Measurements from ENCODE around the gene TMEM181. TPM values are rescaled to one million over a fixed set of nuclear protein-coding genes. Genes with fewer than 3 reads are reported as not detected.
A peak's percentile ranks its signal among the peaks of the same experiment; 100 is the strongest.

TMEM181 gene
- total and polyA plus RNA-seq, 2 of the 13 experiments (the other 11 are each of a cell fraction or from before 2014, with no cell fraction given) = 59.1 to 108 TPM

GRCh38 chr6:158536084-158536890 is 23.6 kb upstream of the TMEM181 start (continued):
- TF ChIP-seq NRL (CRISPR knock-in tag; IDR thresholded peaks at IDR 0.05; ENCODE audit: borderline replicate concordance) (peak; percentile 76; the same call in 1 of the 2 replicates), ZBTB42 (CRISPR knock-in tag; IDR thresholded peaks at IDR 0.05) (peak; percentile 68; the same call in 1 of the 2 replicates), ZNF333 (CRISPR knock-in tag; IDR thresholded peaks at IDR 0.05; ENCODE audit: borderline replicate concordance) (peak; percentile 80), STAT5B (CRISPR knock-in tag; IDR thresholded peaks at IDR 0.05) (0 out of 2 replicates have a peak, but pooled peaks have one; percentile 76), MTERF4 (CRISPR knock-in tag; IDR thresholded peaks at IDR 0.05) (peak; percentile 75; the same call in 1 of the 2 replicates), RELA (CRISPR knock-in tag; IDR thresholded peaks at IDR 0.05) (peak; percentile 83; the same call in 1 of the 2 replicates), ZBTB44 (CRISPR knock-in tag; IDR thresholded peaks at IDR 0.05) (peak; percentile 98), EP300 (IDR thresholded peaks at IDR 0.05; ENCODE audit: low read depth in 2 of 2, low read length in 2 of 2) (no peak), EP300 (CRISPR knock-in tag; IDR thresholded peaks at IDR 0.05; ENCODE audit: borderline replicate concordance) (peak; percentile 52), ZBTB46 (CRISPR knock-in tag; IDR thresholded peaks at IDR 0.05; ENCODE audit: borderline replicate concordance) (peak; percentile 31; the same call in 1 of the 2 replicates), ZNF775 (CRISPR knock-in tag; IDR thresholded peaks at IDR 0.05; ENCODE audit: borderline replicate concordance) (peak; percentile 32; the same call in 1 of the 2 replicates), PHB2 (IDR thresholded peaks at IDR 0.05; ENCODE audit: partially characterized antibody) (no peak), ZBTB25 (CRISPR knock-in tag; IDR thresholded peaks at IDR 0.05) (peak; percentile 99), TOPORS (CRISPR knock-in tag; IDR thresholded peaks at IDR 0.05) (peak; percentile 79), NR3C1 (CRISPR knock-in tag; IDR thresholded peaks at IDR 0.05) (no peak), HES4 (CRISPR knock-in tag; IDR thresholded peaks at IDR 0.05; ENCODE audit: borderline replicate concordance) (peak; percentile 97), ZNF510 (CRISPR knock-in tag; IDR thresholded peaks at IDR 0.05; ENCODE audit: low read depth) (peak; percentile 96), AKAP8 (CRISPR knock-in tag; IDR thresholded peaks at IDR 0.05) (peak; percentile 40; the same call in 1 of the 2 replicates), PAF1 (CRISPR knock-in tag; IDR thresholded peaks at IDR 0.05) (0 out of 2 replicates have a peak, but pooled peaks have one; percentile 42), RXRA (CRISPR knock-in tag; IDR thresholded peaks at IDR 0.05) (peak; percentile 83)
- TF ChIP-seq, protein P1, sequence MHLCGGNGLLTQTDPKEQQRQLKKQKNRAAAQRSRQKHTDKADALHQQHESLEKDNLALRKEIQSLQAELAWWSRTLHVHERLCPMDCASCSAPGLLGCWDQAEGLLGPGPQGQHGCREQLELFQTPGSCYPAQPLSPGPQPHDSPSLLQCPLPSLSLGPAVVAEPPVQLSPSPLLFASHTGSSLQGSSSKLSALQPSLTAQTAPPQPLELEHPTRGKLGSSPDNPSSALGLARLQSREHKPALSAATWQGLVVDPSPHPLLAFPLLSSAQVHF (CRISPR knock-in tag; IDR thresholded peaks at IDR 0.05) = peak; percentile 97
- TF ChIP-seq, protein P2, sequence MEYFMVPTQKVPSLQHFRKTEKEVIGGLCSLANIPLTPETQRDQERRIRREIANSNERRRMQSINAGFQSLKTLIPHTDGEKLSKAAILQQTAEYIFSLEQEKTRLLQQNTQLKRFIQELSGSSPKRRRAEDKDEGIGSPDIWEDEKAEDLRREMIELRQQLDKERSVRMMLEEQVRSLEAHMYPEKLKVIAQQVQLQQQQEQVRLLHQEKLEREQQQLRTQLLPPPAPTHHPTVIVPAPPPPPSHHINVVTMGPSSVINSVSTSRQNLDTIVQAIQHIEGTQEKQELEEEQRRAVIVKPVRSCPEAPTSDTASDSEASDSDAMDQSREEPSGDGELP (IDR thresholded peaks at IDR 0.05; ENCODE audit: borderline replicate concordance, low read depth) = 0 out of 2 replicates have a peak, but pooled peaks have one; percentile 12

All from HepG2 (cell line).